Measurements from ENCODE around the gene DLL4. TPM values are rescaled to one million over a fixed set of nuclear protein-coding genes. Genes with fewer than 3 reads are reported as not detected.

The DLL4 gene
- total and polyA plus RNA-seq, 2 experiments from 2014 or later: 2.3 TPM; not detected in 1

DNA sequence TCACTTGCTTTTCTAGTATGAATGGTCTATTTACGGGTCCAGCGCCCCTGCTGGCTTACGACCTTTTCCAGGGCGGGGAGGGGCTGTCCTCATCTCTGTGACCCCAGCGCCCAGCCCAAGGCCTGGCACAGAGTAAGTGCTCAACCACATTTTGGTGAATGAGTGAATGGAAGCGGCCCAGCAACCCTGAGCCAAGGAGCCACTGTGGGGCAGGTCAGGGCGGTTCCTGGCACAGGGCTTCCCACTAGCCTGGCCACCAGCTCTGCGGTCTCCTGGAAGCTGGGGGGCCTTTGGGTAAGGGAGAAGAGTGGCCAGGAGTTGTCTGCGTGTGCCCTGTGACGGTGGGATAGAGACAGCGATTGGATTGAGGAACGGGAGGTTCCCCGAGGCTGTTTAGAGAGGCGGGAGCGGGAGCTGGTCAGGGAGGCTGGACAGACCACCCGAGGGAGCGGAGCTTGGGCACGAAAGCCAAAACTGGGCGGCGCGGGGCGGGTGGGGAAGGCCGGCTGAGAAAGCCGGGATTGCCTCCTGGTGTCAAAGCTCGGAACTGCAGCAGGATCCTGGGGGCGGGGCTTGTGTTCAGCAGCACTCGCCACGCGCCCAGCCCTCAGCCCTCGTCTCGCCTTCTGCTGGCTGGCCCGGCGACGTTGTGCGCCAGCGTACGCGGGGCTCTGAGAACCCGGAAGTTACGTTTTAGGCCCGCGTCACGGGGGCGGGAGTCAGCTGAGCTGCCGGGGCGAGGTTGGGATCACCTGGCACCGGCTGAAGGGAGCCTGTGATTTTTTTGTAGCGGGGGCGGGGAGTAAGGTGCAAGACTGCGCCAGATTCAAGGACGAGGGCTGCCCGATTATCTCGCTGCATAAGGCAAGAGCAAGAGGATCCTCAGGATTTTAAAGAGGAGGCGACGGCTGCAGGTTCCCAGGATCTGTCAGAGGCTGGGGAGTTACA, 35.1 kb upstream of the DLL4 start, which contains the start of gene VPS18:
TSS of gene VPS18 (plus strand) at position 718 of the 948 bp plus-strand sequence. CDS start 319 bp downstream, outside the sequence.
- H3K4me2 ChIP-seq: peak within 1 kb of the TSS; percentile 79
- 7% methylated on average over 49 of the region's 55 CpGs for WGBS (ENCODE audit: low lambda C conversion rate, missing lambda C conversion rate)
- H2AFZ ChIP-seq: peak within 1 kb of the TSS; percentile 62
- H3K4me1 ChIP-seq (ENCODE audit: insufficient read depth): peaks cover 9% of the 10 kb centered on the region
- H4K20me1 ChIP-seq (ENCODE audit: insufficient read depth, poor library complexity, severe bottlenecking): no peaks in the 10 kb centered on the region
- TF ChIP-seq EZH2phosphoT487 (IDR thresholded peaks at IDR 0.05; ENCODE audit: low read depth, severe bottlenecking, unreplicated experiment) (no peak), EZH2 (IDR thresholded peaks at IDR 0.05; ENCODE audit: borderline replicate concordance) (no peak)
- TF ChIP-seq, protein P1, sequence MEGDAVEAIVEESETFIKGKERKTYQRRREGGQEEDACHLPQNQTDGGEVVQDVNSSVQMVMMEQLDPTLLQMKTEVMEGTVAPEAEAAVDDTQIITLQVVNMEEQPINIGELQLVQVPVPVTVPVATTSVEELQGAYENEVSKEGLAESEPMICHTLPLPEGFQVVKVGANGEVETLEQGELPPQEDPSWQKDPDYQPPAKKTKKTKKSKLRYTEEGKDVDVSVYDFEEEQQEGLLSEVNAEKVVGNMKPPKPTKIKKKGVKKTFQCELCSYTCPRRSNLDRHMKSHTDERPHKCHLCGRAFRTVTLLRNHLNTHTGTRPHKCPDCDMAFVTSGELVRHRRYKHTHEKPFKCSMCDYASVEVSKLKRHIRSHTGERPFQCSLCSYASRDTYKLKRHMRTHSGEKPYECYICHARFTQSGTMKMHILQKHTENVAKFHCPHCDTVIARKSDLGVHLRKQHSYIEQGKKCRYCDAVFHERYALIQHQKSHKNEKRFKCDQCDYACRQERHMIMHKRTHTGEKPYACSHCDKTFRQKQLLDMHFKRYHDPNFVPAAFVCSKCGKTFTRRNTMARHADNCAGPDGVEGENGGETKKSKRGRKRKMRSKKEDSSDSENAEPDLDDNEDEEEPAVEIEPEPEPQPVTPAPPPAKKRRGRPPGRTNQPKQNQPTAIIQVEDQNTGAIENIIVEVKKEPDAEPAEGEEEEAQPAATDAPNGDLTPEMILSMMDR (IDR thresholded peaks at IDR 0.05; ENCODE audit: poor library complexity): peak; percentile 91
- no peaks in the 10 kb centered on the region for H3K36me3 ChIP-seq (replicated peaks; ENCODE audit: insufficient read depth, low read depth)
- H3K27me3 ChIP-seq: no peaks in the 10 kb centered on the region
- H3K9me2 ChIP-seq (replicated peaks; ENCODE audit: insufficient read depth): no peaks in the 10 kb centered on the region
- H3K27ac ChIP-seq: peak within 1 kb of the TSS; percentile 98
- peak within 1 kb of the TSS; percentile 64 for H3K4me3 ChIP-seq
- H3K9me3 ChIP-seq (ENCODE audit: low read depth): no peaks in the 10 kb centered on the region
- DNase-seq (ENCODE audit: low spot score): peak; percentile 99
- H3K79me2 ChIP-seq: peaks cover 39% of the 10 kb centered on the region

DNA sequence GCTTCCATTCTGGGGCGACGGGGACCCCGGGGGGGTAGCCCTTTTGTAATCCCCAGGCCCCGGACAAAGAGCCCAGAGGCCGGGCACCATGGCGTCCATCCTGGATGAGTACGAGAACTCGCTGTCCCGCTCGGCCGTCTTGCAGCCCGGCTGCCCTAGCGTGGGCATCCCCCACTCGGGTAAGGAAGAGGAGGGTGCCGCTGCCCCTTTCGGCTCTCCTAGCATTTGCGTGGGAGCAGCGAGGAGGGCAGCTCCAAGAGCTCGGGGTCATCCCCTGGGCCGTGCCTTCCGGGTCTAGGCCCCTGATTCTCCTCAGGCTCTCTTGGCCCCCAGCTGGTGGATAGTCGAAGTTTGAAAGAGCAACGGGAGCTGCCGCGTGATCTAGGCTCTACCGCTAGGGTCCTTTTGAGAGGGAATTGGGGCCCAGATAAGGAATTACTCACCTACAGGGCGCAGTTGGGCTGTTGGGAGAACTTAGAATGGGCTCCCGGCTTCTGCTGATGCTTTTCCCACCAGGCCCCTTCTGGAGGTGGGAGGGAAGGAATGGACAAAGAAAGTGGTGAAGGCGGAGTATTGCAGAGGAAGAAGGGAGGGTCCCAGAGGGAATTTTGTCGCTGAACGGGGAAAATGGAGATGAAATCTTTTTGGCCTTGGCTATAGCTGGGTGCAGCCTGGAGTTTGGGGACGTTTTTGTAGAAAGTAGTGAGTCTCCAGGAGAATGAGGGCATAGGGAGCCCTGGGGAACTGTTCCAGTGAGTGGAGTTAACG, 34.3 kb upstream of the DLL4 start:
- WGBS (ENCODE audit: low lambda C conversion rate, missing lambda C conversion rate): 2% methylated on average over 33 of the region's 33 CpGs
- no peaks in the 10 kb centered on the region for H3K27me3 ChIP-seq
- H2AFZ ChIP-seq: peak overlapping the region; percentile 34

DNA sequence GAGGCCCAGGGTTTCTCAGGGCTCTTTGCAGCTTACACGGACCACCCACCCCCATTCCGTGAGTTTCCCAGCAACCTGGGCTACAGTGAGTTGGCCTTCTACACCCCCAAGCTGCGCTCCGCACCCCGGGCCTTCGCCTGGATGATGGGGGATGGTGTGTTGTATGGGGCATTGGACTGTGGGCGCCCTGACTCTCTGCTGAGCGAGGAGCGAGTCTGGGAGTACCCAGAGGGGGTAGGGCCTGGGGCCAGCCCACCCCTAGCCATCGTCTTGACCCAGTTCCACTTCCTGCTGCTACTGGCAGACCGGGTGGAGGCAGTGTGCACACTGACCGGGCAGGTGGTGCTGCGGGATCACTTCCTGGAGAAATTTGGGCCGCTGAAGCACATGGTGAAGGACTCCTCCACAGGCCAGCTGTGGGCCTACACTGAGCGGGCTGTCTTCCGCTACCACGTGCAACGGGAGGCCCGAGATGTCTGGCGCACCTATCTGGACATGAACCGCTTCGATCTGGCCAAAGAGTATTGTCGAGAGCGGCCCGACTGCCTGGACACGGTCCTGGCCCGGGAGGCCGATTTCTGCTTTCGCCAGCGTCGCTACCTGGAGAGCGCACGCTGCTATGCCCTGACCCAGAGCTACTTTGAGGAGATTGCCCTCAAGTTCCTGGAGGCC, 29.5 kb upstream of the DLL4 start:
- H3K4me1 ChIP-seq (ENCODE audit: insufficient read depth): no peaks in the 10 kb centered on the region
- no peaks in the 10 kb centered on the region for H3K27me3 ChIP-seq
- H3K9me3 ChIP-seq (ENCODE audit: low read depth): no peaks in the 10 kb centered on the region
- H3K27ac ChIP-seq: no peak overlapping the region
- 93% methylated on average over 33 of the region's 33 CpGs for WGBS (ENCODE audit: low lambda C conversion rate, missing lambda C conversion rate)
- TF ChIP-seq, protein P1 (IDR thresholded peaks at IDR 0.05; ENCODE audit: poor library complexity): no peak
- no peak for TF ChIP-seq EZH2 (IDR thresholded peaks at IDR 0.05; ENCODE audit: borderline replicate concordance)
- TF ChIP-seq EZH2phosphoT487 (IDR thresholded peaks at IDR 0.05; ENCODE audit: low read depth, severe bottlenecking, unreplicated experiment): no peak
- H3K4me3 ChIP-seq: no peak overlapping the region
- H3K79me2 ChIP-seq: peaks cover 50% of the 10 kb centered on the region
- no peaks in the 10 kb centered on the region for H3K9me2 ChIP-seq (replicated peaks; ENCODE audit: insufficient read depth)
- DNase-seq (ENCODE audit: low spot score): no peak
- no peak overlapping the region for H2AFZ ChIP-seq
- H3K4me2 ChIP-seq: no peak overlapping the region
- no peaks in the 10 kb centered on the region for H3K36me3 ChIP-seq (replicated peaks; ENCODE audit: insufficient read depth, low read depth)
- H4K20me1 ChIP-seq (ENCODE audit: insufficient read depth, poor library complexity, severe bottlenecking): peaks cover 19% of the 10 kb centered on the region

More for the DNA sequence above, 34.3 kb upstream of the DLL4 start:
- peak overlapping the region; percentile 76 for H3K4me2 ChIP-seq
- H3K4me3 ChIP-seq: peak overlapping the region; percentile 64
- H3K9me2 ChIP-seq (replicated peaks; ENCODE audit: insufficient read depth): no peaks in the 10 kb centered on the region
- peak; percentile 86 for DNase-seq (ENCODE audit: low spot score)
- no peaks in the 10 kb centered on the region for H4K20me1 ChIP-seq (ENCODE audit: insufficient read depth, poor library complexity, severe bottlenecking)
- peak overlapping the region; percentile 98 for H3K27ac ChIP-seq
- TF ChIP-seq EZH2phosphoT487 (IDR thresholded peaks at IDR 0.05; ENCODE audit: low read depth, severe bottlenecking, unreplicated experiment): no peak
- TF ChIP-seq, protein P1 (IDR thresholded peaks at IDR 0.05; ENCODE audit: poor library complexity): peak; percentile 40
- no peaks in the 10 kb centered on the region for H3K36me3 ChIP-seq (replicated peaks; ENCODE audit: insufficient read depth, low read depth)
- peaks cover 9% of the 10 kb centered on the region for H3K4me1 ChIP-seq (ENCODE audit: insufficient read depth)
- H3K9me3 ChIP-seq (ENCODE audit: low read depth): no peaks in the 10 kb centered on the region
- peaks cover 39% of the 10 kb centered on the region for H3K79me2 ChIP-seq
